Small intestine (tissue), 7 donors: ENCODE data around the gene IFRD1. TPM values are rescaled to one million over a fixed set of nuclear protein-coding genes. Genes with fewer than 3 reads are reported as not detected.

ENCODE experiments used
- DNase-seq, 2 donors: peaks; one replicate each; pipeline versions ENCODE4 v3.0.0 to v3.0.0-alpha.2; 2013
- FAIRE-seq: peaks from 2 replicates; lab custom pipeline; 2012; peaks lifted over from hg19 to GRCh38; lab: Jason Lieb, UNC
- H3K27ac ChIP-seq, 3 donors: one replicate each; pipeline ENCODE4 v1.5.1; 2013; ENCODE audit warnings: low read length in 2 of 3, mild to moderate bottlenecking in 2 of 3, control low read depth in 1 of 3, inconsistent platforms in 1 of 3, low read depth in 1 of 3, moderate library complexity in 1 of 3
- H3K27me3 ChIP-seq, 3 donors: one replicate each; pipeline ENCODE4 v1.6.1; 2013; ENCODE audit warnings: low read length in 3 of 3, inconsistent platforms in 1 of 3; ENCODE audit not compliant: control insufficient read depth in 3 of 3, insufficient read depth in 3 of 3
- H3K36me3 ChIP-seq, 3 donors: one replicate each; pipeline ENCODE4 v1.6.1; 2013; ENCODE audit warnings: low read length in 3 of 3, inconsistent platforms in 1 of 3, low read depth in 1 of 3, mild to moderate bottlenecking in 1 of 3, moderate library complexity in 1 of 3; ENCODE audit not compliant: control insufficient read depth in 3 of 3, insufficient read depth in 2 of 3
- H3K4me1 ChIP-seq, 3 donors: one replicate each; pipeline ENCODE4 v1.6.1; 2013; ENCODE audit warnings: low read length in 2 of 3, inconsistent platforms in 1 of 3, low read depth in 1 of 3, mild to moderate bottlenecking in 1 of 3, moderate library complexity in 1 of 3; ENCODE audit not compliant: control insufficient read depth in 3 of 3, insufficient read depth in 2 of 3
- H3K4me3 ChIP-seq, 3 donors: one replicate each; pipeline ENCODE4 v1.5.1; 2013; ENCODE audit warnings: low read length in 3 of 3, control low read depth in 1 of 3, inconsistent platforms in 1 of 3, low read depth in 1 of 3, mild to moderate bottlenecking in 1 of 3, moderate library complexity in 1 of 3
- H3K9me3 ChIP-seq, 2 donors: one replicate each; pipeline ENCODE4 v1.6.1; 2013; ENCODE audit warnings: low read depth in 1 of 2, low read length in 1 of 2; ENCODE audit not compliant: control insufficient read depth in 2 of 2, insufficient read depth in 1 of 2
- WGBS, 3 donors: extraction: QIAGEN DNeasy Blood & Tissue Kit; methylation state at CpG; one replicate each; pipeline ENCODE4 v1.1.7; 2013; 5-methylcytosine and 5-hydroxymethylcytosine counted together
- polyA plus RNA-seq, 4 donors: library from polyadenylated mRNA; stranded (reverse) in 3 of 4; unstranded in 1 of 4; fragments of 200-250 nt in 3 of 4; fragments of 120-200 nt in 1 of 4; gene quantifications; one replicate each; pipeline versions ENCODE4 v1.2.1 to v1.2.3, GENCODE V29; 2013
- donor health status: healthy with polysubstance abuse.
- donor health status: control.
- donor health status: control.
- donor health status: Bipolar disorder and iron deficiency.
- donor health status: healthy.

IFRD1 gene
- polyA plus RNA-seq, 4 donors: 41.9 to 58.4 (median 46.0) TPM

DNA sequence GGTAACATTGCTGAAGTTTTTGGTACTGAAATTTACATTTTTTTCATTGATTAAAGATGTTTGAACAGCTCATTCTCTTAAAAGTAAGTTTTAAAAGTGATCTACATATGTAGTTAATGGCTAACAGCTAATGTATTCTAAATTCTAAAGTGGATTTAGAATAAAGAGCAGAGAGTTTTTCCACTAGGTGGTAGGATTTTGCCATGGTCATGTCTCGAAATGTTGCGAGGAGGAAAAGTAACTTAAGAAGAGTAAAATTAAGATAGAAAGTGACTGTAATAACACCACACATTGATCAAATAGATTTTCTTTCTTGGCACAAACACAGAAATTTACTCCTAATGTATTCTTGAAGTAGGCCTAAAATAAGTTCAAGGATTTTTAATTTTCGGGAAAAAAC, 50.4 kb downstream of the IFRD1 start:
- H3K36me3 ChIP-seq: no peaks in the 10 kb centered on the region
- DNase-seq (no peak), FAIRE-seq (no peak)
- WGBS, 3 donors: 84 to 95% (median 92%) methylated on average over 3 of the region's 3 CpGs
- H3K4me1 ChIP-seq: peaks cover 0 to 8% (median 0%) of the 10 kb centered on the region in 3 donors
- no peak overlapping the region for H3K27ac ChIP-seq
- no peaks in the 10 kb centered on the region for H3K9me3 ChIP-seq
- no peak overlapping the region for H3K4me3 ChIP-seq
- no peaks in the 10 kb centered on the region for H3K27me3 ChIP-seq

DNA sequence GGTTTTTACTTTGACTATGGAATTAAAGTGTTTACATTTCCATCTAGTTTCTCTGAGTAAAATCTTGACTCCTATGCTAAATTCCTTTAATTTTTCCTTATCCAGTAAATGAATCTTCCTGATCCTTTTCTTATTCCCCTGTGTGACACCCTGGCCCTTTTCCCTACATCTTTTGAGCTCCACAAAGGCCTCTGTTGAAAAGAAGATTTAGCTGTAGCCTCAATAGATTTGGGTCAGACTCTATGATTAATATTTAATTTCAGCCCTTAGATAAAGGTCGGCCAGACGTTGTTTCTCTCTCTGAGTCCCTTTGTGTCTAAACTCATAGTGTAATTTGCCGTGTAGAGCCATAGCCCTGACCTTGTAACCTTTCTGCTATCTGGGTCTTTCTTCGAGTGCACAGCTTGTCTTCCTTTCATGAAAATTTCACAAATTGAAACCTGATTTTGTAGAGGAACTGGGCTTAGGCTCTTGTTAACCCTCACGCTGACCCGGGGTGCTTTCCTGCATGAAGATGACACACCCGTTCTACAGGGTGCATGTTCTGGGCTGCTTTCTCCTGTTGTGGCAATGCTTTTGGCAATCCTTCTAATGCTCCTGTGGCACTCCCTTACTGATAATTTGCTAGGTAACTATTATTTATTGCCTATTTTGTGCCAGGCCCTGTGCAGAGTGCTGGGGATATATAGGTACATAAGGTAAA, 51.7 kb downstream of the IFRD1 start:
- FAIRE-seq (no peak), DNase-seq (peak; percentile 8 to 31)
- Histone ChIP-seq H3K4me3 (peak overlapping the region in 1 of 3 donors; percentile 8), H3K4me1 (peaks cover 0 to 8% (median 0%) of the 10 kb centered on the region in 3 donors), H3K27ac (peak overlapping the region in 2 of 3 donors; percentile 21 to 48), H3K27me3 (no peaks in the 10 kb centered on the region), H3K9me3 (no peaks in the 10 kb centered on the region), H3K36me3 (no peaks in the 10 kb centered on the region)
- 16 to 54% (median 37%) methylated on average over 7 of the region's 7 CpGs for WGBS, 3 donors

DNA sequence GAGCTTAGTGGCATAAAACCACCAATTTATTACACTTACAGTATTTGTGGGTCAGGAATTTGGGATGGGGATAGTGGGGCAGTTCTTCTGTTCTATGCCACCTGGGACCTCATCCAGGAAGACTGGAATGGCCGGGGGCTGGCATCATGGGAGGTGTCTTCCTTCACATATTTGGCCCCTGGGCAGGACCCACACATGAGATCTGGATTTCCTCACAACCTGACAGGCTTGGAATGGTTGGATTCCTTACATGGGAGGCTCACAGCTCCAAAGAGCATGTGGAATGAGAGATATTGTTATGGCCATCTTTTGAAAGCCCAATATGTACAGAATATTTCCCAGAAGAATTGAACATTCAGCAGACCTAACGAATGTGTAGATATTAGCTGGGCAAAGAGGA, 52.4 kb downstream of the IFRD1 start:
- no peak for DNase-seq
- H3K36me3 ChIP-seq: no peaks in the 10 kb centered on the region
- no peak for FAIRE-seq
- peaks cover 0 to 8% (median 0%) of the 10 kb centered on the region in 3 donors for H3K4me1 ChIP-seq
- H3K4me3 ChIP-seq: no peak overlapping the region
- WGBS, 3 donors: 81 to 86% (median 82%) methylated on average over 2 of the region's 2 CpGs
- no peaks in the 10 kb centered on the region for H3K27me3 ChIP-seq
- H3K27ac ChIP-seq: no peak overlapping the region
- H3K9me3 ChIP-seq: no peaks in the 10 kb centered on the region

DNA sequence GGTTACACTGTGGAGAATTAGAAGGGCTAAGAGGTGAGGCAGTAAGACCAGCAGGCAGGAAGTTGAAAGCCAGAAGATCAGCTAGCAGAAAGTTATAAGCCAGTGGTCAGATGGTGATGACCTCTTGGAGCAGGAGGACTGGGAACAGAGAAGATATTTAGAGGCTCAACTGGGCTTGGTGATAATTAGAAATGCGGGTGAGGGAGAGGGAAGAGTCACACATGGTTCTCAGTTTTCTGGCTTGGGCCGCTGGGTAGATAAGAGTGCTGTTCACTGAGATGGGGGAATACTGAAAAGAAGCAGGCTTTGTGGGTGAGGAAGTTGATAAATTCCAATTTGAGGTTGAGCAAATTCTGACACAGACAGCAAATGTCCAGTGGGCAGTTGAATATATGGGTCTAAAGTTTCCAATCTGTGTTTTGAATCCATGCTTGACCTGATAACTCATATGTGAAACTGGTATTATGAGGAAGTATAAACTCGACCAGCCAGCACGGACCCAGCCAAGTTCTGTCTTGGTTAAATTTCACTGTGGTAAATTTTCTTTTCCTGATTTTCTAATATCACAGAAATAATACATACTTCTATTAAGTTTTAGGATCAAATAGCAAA, 53.2 kb downstream of the IFRD1 start:
- H3K27me3 ChIP-seq: no peaks in the 10 kb centered on the region
- H3K27ac ChIP-seq: no peak overlapping the region
- H3K4me1 ChIP-seq: peaks cover 0 to 8% (median 0%) of the 10 kb centered on the region in 3 donors
- WGBS, 3 donors: 78 to 90% (median 83%) methylated on average over 4 of the region's 4 CpGs
- no peak overlapping the region for H3K4me3 ChIP-seq
- no peaks in the 10 kb centered on the region for H3K36me3 ChIP-seq
- FAIRE-seq: no peak
- DNase-seq: no peak
- H3K9me3 ChIP-seq: no peaks in the 10 kb centered on the region

DNA sequence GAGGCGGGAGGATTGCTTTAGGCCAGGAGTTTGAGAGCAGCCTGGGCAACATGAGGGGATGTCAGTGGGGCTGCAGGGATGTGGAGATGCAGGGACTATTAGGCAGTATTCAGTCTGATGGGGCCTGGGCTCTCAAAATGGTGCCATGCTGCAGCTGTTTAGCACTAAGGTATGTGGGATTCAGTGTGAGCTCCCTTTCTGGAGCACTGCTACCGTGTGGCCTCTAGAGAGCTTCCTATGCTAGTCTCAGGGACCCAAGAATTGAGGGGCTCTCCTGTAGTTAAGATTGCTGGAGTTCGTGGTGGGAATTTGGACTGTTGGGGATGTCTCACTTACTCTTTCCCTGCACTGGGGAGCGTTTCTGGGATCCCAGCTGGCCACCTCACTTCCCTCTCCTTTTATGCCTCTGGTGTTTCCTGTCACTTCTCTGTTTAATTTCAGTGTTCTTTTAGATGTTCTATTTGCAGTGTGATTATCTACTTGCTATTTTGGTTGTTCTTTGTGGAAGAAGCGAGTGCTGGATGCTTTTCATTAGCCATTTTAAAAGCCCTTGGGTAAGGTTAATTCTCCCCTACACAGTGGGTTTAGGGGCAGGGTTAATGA, 53.9 kb downstream of the IFRD1 start:
- no peak for FAIRE-seq
- H3K4me1 ChIP-seq: peaks cover 0 to 8% (median 0%) of the 10 kb centered on the region in 3 donors
- no peak overlapping the region for H3K27ac ChIP-seq
- no peak for DNase-seq
- H3K36me3 ChIP-seq: no peaks in the 10 kb centered on the region
- H3K4me3 ChIP-seq: no peak overlapping the region
- H3K27me3 ChIP-seq: no peaks in the 10 kb centered on the region
- 90 to 97% (median 94%) methylated on average over 5 of the region's 5 CpGs for WGBS, 3 donors
- no peaks in the 10 kb centered on the region for H3K9me3 ChIP-seq

DNA sequence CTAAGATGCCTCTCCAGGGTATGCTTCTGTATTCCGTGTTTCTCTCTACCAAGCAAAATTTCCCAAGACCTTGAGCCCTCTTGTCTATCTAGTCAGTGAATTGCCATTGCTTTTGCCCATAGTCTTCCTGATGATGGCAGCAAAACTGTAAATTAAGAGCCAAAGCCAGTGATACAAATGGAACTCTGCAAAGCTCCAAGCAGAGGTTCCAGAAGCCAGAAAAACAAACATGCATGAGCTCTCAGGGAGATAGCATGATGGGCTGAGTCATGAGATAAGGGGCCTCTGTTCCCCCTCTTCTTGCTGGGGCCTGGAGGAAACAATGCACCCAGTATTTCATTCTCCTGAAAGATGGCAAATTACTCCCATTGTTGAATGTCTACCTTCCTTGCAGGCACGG, 55.2 kb downstream of the IFRD1 start:
- peak in 1 of 2 donors; percentile 26 for DNase-seq
- H3K4me1 ChIP-seq: peaks cover 0 to 8% (median 0%) of the 10 kb centered on the region in 3 donors

DNA sequence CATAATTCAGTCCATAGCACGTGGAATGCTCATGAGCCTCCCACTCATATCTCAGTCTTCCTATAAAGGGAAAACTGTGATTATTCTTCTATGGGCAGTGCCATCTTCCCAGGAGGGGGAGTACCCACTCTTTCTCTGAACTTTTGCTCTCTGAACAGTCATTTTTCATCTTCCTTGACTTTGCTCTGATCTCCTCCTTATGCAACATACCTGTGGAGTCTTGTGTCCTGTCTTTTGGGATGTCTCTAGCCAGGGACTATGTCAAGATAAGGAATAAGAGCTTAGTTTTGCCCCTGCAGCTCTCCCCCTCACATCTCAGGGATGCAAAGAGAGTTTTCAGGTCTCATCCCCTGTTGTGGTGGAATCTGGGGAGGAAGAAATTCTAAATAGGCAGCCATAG, 58.1 kb downstream of the IFRD1 start:
- no peak overlapping the region for H3K27ac ChIP-seq
- H3K4me3 ChIP-seq: no peak overlapping the region
- FAIRE-seq: no peak
- WGBS, 3 donors: 73 to 79% (median 76%) methylated on average over 1 of the region's 1 CpG
- no peaks in the 10 kb centered on the region for H3K27me3 ChIP-seq
- H3K4me1 ChIP-seq: no peaks in the 10 kb centered on the region
- no peaks in the 10 kb centered on the region for H3K9me3 ChIP-seq
- DNase-seq: no peak
- no peaks in the 10 kb centered on the region for H3K36me3 ChIP-seq

More for the DNA sequence above, 55.2 kb downstream of the IFRD1 start:
- Histone ChIP-seq H3K27me3 (no peaks in the 10 kb centered on the region), H3K27ac (no peak overlapping the region), H3K4me3 (no peak overlapping the region), H3K36me3 (no peaks in the 10 kb centered on the region), H3K9me3 (no peaks in the 10 kb centered on the region)
- no peak for FAIRE-seq
- 70 to 81% (median 81%) methylated on average over 2 of the region's 2 CpGs for WGBS, 3 donors

DNA sequence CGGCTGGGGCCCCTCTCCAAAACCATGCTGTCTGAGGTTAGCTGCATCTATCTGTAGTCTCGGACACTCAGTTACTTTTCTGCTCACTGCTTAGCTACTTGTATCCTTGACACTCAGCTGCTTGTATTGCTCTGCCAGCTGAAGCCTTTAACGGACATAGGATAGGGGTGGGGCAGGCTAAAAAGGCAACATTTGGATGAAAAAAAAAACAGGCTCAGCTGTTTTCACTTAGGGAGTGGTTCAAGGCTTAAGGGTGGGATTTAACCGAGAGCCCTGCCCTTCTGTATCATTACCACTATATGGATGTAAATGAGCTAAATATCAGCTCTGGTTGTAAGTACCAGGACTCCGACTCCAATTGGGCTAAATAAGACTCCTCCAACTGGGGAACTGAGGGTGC, 59.1 kb downstream of the IFRD1 start:
- 71 to 80% (median 78%) methylated on average over 5 of the region's 5 CpGs for WGBS, 3 donors
- Histone ChIP-seq H3K9me3 (no peaks in the 10 kb centered on the region), H3K27ac (no peak overlapping the region), H3K4me3 (no peak overlapping the region), H3K4me1 (no peaks in the 10 kb centered on the region), H3K27me3 (no peaks in the 10 kb centered on the region), H3K36me3 (no peaks in the 10 kb centered on the region)
- DNase-seq (no peak), FAIRE-seq (no peak)
